ENCODE data around the gene ZNF394. TPM values are rescaled to one million over a fixed set of nuclear protein-coding genes. Genes with fewer than 3 reads are reported as not detected.

Gene ZNF394
- total and polyA plus RNA-seq, 2 of the 4 experiments (the other 2 are of a cell fraction), result 10.9 to 24.7 TPM

- ChIA-PET CTCF (no interaction called here), POLR2A (ENCODE audit: unreplicated experiment) (no interaction called here)
- dilution Hi-C loops (cut with HindIII; ENCODE audit: low sequenced_read_pairs, unreplicated experiment) (no loop called here), in situ Hi-C loops (cut with MboI; ENCODE audit: low sequenced_read_pairs) (no loop called here), intact Hi-C loops (cut with micrococcal nuclease) (no loop called here)
- H3K56ac ChIP-seq (ENCODE audit: extremely low read depth, insufficient read depth, low read length), result no peak overlapping the region
- no peak overlapping the region for H2BK5ac ChIP-seq (ENCODE audit: low read depth, low read length, poor library complexity, severe bottlenecking)
- no peak overlapping the region for H4K8ac ChIP-seq (ENCODE audit: low read depth in 2 of 2, low read length in 2 of 2)
- no peak overlapping the region for H3K4ac ChIP-seq (ENCODE audit: low read depth, low read length)
- no peak overlapping the region for H2BK20ac ChIP-seq (ENCODE audit: low read depth, low read length)
- peaks cover 48% of the 10 kb centered on the region for H4K20me1 ChIP-seq (ENCODE audit: insufficient read depth, low read length)
- H3K9me3 ChIP-seq (ENCODE audit: control insufficient read depth, insufficient read depth, low read length), result no peaks in the 10 kb centered on the region
- no peaks in the 10 kb centered on the region for H3K27me3 ChIP-seq (ENCODE audit: control insufficient read depth, insufficient read depth, low read length)
- H3K9me1 ChIP-seq (ENCODE audit: insufficient read depth, low read length), result no peaks in the 10 kb centered on the region
- H3K79me1 ChIP-seq (ENCODE audit: low read depth in 1 of 2, low read length in 2 of 2), result peaks cover 15 to 69% of the 10 kb centered on the region in 2 experiments
- no peak overlapping the region for H2BK120ac ChIP-seq (ENCODE audit: low read depth, low read length)
- H2BK15ac ChIP-seq (ENCODE audit: low read depth, low read length), result no peak overlapping the region
- H2AK5ac ChIP-seq (ENCODE audit: low read depth, low read length), result no peak overlapping the region
- no peak for DNase-seq
- H3K27ac ChIP-seq (ENCODE audit: insufficient read depth, low read length), result no peak overlapping the region
- H4K91ac ChIP-seq (ENCODE audit: insufficient read depth, low read depth, low read length), result no peak overlapping the region
- no peak overlapping the region for H3K9ac ChIP-seq (ENCODE audit: low read depth, low read length)
- BruUV-seq (replicated peaks), result no TSS peak
- ATAC-seq (ENCODE audit: low read depth), result no peak
- H3K4me3 ChIP-seq (ENCODE audit: insufficient read depth, low read depth, low read length), result no peak overlapping the region
- TF ChIP-seq BHLHE40 (IDR thresholded peaks at IDR 0.05; ENCODE audit: low read depth, low read length) (no peak), POLR2A (IDR thresholded peaks at IDR 0.05; ENCODE audit: low read depth, low read length) (no peak), RFX5 (IDR thresholded peaks at IDR 0.05; ENCODE audit: low read depth, low read length) (no peak), CTCF (conservative IDR thresholded peaks at IDR 0.05; ENCODE audit: low read depth, low read length) (no peak), RCOR1 (IDR thresholded peaks at IDR 0.05; ENCODE audit: insufficient replicate concordance, low read length) (no peak), RAD21 (IDR thresholded peaks at IDR 0.05; ENCODE audit: low read length) (no peak), USF2 (IDR thresholded peaks at IDR 0.05; ENCODE audit: low read depth, low read length) (no peak), FOS (IDR thresholded peaks at IDR 0.05; ENCODE audit: low read depth, low read length) (no peak), MAFK (IDR thresholded peaks at IDR 0.05; ENCODE audit: low read depth, low read length) (no peak), MAZ (IDR thresholded peaks at IDR 0.05; ENCODE audit: borderline replicate concordance, low read depth, low read length) (no peak), SMC3 (IDR thresholded peaks at IDR 0.05; ENCODE audit: low read depth, low read length) (no peak), ELK1 (IDR thresholded peaks at IDR 0.05; ENCODE audit: borderline replicate concordance, low read depth, low read length) (no peak), CHD1 (IDR thresholded peaks at IDR 0.05; ENCODE audit: low read depth, low read length) (no peak)
- no peak overlapping the region for H2AK9ac ChIP-seq (replicated peaks; ENCODE audit: low read depth, low read length, poor library complexity)
- 90% methylated on average over 12 of the region's 13 CpGs; no CpG with 5 or more reads in 1 of the 2 experiments for WGBS, 2 experiments (ENCODE audit: extremely low coverage in 2 of 2, insufficient read length in 1 of 2)
- no peak overlapping the region for H3K14ac ChIP-seq (replicated peaks; ENCODE audit: low read depth, low read length)
- H3K4me2 ChIP-seq (ENCODE audit: low read depth, low read length), result no peak overlapping the region
- H3K23ac ChIP-seq (ENCODE audit: low read depth, low read length), result no peak overlapping the region
- H3K18ac ChIP-seq (ENCODE audit: low read depth, low read length), result no peak overlapping the region
- peaks cover 90% of the 10 kb centered on the region for H3K36me3 ChIP-seq (ENCODE audit: control insufficient read depth, insufficient read depth, low read length)
- H4K5ac ChIP-seq (ENCODE audit: low read depth, low read length), result no peak overlapping the region
- H2AFZ ChIP-seq (replicated peaks; ENCODE audit: low read length, poor library complexity), result no peak overlapping the region
- no peaks in the 10 kb centered on the region for H3K4me1 ChIP-seq (ENCODE audit: control insufficient read depth, insufficient read depth, low read length)
Measured at GRCh38 chr7:99452541-99452940, 47.5 kb downstream of the ZNF394 start.
